A673 (cell line): Measurements from ENCODE around the gene F3.

Experiments used
- CTCF ChIP-seq: fragments of 300-800, 200-600 bp; sonication (generic); conservative IDR thresholded peaks from 2 replicates; pipeline ENCODE4 v1.5.1; 2017; ENCODE audit warnings: low read depth, mild to moderate bottlenecking, antibody characterized with exemption, low read length, moderate library complexity, mixed read lengths
- EZH2 ChIP-seq: fragments of 200-600 bp; sonication (generic); IDR thresholded peaks from 2 replicates; pipeline ENCODE4 v1.6.1; 2017; ENCODE audit warnings: borderline replicate concordance, low read depth, mild to moderate bottlenecking, mixed read lengths, antibody characterized with exemption, low read length; ENCODE audit not compliant: poor library complexity, severe bottlenecking

GRCh38 chr1:94579876-94580294 is 38.3 kb upstream of the F3 start:
- no peak for TF ChIP-seq CTCF
- TF ChIP-seq EZH2, result no peak
